ENCODE results near the gene FAM135A. TPM values are rescaled to one million over a fixed set of nuclear protein-coding genes. Genes with fewer than 3 reads are reported as not detected.
"Not testable (repeated sequence)": the region's sequence is repeated elsewhere in the genome, so short reads cannot be mapped to it uniquely, and the experiment has no call there.

FAM135A gene
- total and polyA plus RNA-seq, 2 of the 8 experiments (the other 6 are each of a cell fraction or from before 2014, with no cell fraction given): 17.4 to 35.7 TPM

- H3K27ac ChIP-seq (ENCODE audit: low read depth, low read length); H3K36me3 ChIP-seq (ENCODE audit: control insufficient read depth in 2 of 4, insufficient read depth in 4 of 4, low read length in 3 of 4); H3K14ac ChIP-seq (ENCODE audit: insufficient read length); H3K4me1 ChIP-seq (replicated peaks in 1 of 4; ENCODE audit: control insufficient read depth in 3 of 4, insufficient read depth in 4 of 4, low read length in 3 of 4); H3K18ac ChIP-seq (ENCODE audit: extremely low read depth, low read length); H4K91ac ChIP-seq (replicated peaks; ENCODE audit: insufficient read length, low read length); H3K23ac ChIP-seq (ENCODE audit: insufficient read length); H3K4me3 ChIP-seq (ENCODE audit: extremely low read depth in 1 of 4, insufficient read depth in 2 of 4, low read depth in 3 of 4, low read length in 4 of 4); H4K8ac ChIP-seq (ENCODE audit: extremely low read depth, insufficient read depth, low read length); H2BK5ac ChIP-seq (ENCODE audit: low read depth, low read length); H3K23me2 ChIP-seq (ENCODE audit: low read depth, low read length); POLR2A ChIA-PET (ENCODE audit: partially characterized antibody); H3K79me1 ChIP-seq (ENCODE audit: low read depth, low read length); H2AK5ac ChIP-seq (ENCODE audit: low read depth, low read length); H3K27me3 ChIP-seq (replicated peaks in 1 of 4; ENCODE audit: control insufficient read depth in 3 of 4, extremely low read depth in 1 of 4, insufficient read depth in 3 of 4, low read length in 3 of 4); H2BK15ac ChIP-seq (ENCODE audit: low read length); FAIRE-seq; DNase-seq (ENCODE audit: low read depth in 1 of 2, low spot score in 2 of 2); H4K20me1 ChIP-seq (replicated peaks in 1 of 2; ENCODE audit: control insufficient read depth in 1 of 2, insufficient read depth in 2 of 2, low read length in 2 of 2); H2AFZ ChIP-seq (ENCODE audit: low read length); H3K4me2 ChIP-seq (ENCODE audit: insufficient read depth in 1 of 2, low read depth in 2 of 2, low read length in 2 of 2); H3K4ac ChIP-seq (replicated peaks; ENCODE audit: insufficient read length, low read depth, low read length); H2BK12ac ChIP-seq (ENCODE audit: low read depth, low read length); H3K56ac ChIP-seq (replicated peaks; ENCODE audit: insufficient read length, low read depth, low read length); H3K9me3 ChIP-seq (ENCODE audit: insufficient read depth in 2 of 2, low read depth in 1 of 2, low read length in 1 of 2); CTCF ChIA-PET (ENCODE audit: partially characterized antibody); H3K79me2 ChIP-seq (ENCODE audit: control insufficient read depth in 1 of 2, insufficient read depth in 2 of 2, low read length in 2 of 2); H4K5ac ChIP-seq (ENCODE audit: insufficient read length, low read depth, low read length); H2BK20ac ChIP-seq (ENCODE audit: low read length); H3K9ac ChIP-seq (replicated peaks in 1 of 4; ENCODE audit: extremely low read depth in 1 of 4, low read depth in 3 of 4, low read length in 3 of 4); H2BK120ac ChIP-seq (replicated peaks; ENCODE audit: low read depth, low read length): not testable (repeated sequence)
- WGBS, 2 experiments (ENCODE audit: extremely low coverage in 1 of 2, insufficient coverage in 1 of 2, insufficient read length in 1 of 2, insufficient replicate concordance in 2 of 2, low coverage in 1 of 2, low lambda C conversion rate in 2 of 2, missing lambda C conversion rate in 1 of 2): 94% methylated on average over 14 of the region's 14 CpGs; no CpG with 5 or more reads in 1 of the 2 experiments
These were observed 46.4 kb downstream of the FAM135A start for GRCh38 chr6:70459699-70460098.

Measured in H1 (cell line).